ENCODE results near the gene KIF5A. TPM values are rescaled to one million over a fixed set of nuclear protein-coding genes. Genes with fewer than 3 reads are reported as not detected.

Gene KIF5A
- polyA plus RNA-seq, 1 of the 3 experiments (the other 2 are of a cell fraction): 6.2 TPM

GRCh38 chr12:57590864-57591781, 41.3 kb downstream of the KIF5A start, which contains the start of gene PIP4K2C:
Gene PIP4K2C (plus strand): TSS chr12:57591192. CDS start chr12:57591290, 98 bp downstream.
- peak within 1 kb of the TSS; percentile 67 for H3K9ac ChIP-seq
- ChIA-PET CTCF (interaction anchor here (0.9 to 7.0 kb wide), 13 partner anchors 9 to 145 kb away, joined by 3 to 85 read pairs (median 4); partner anchors contain the start of genes B4GALNT1 and OS9), POLR2A (interaction anchor here (1.1 to 2.7 kb wide), 7 partner anchors 9 to 153 kb away, joined by 3 to 21 read pairs (median 6); partner anchors contain the start of genes ARHGEF25 and TSPAN31)
- peak within 1 kb of the TSS; percentile 89 to 92 for H3K4me3 ChIP-seq (ENCODE audit: low read depth in 2 of 2, low read length in 1 of 2)
- peak within 1 kb of the TSS; percentile 92 for H3K4me2 ChIP-seq
- peaks cover 6 to 13% of the 10 kb centered on the region in 2 experiments for H3K36me3 ChIP-seq (replicated peaks in 1 of 2; ENCODE audit: control insufficient read depth in 1 of 2, insufficient read depth in 2 of 2, low read length in 1 of 2)
- peak; percentile 90 for DNase-seq
- H4K20me1 ChIP-seq (ENCODE audit: insufficient read depth): no peaks in the 10 kb centered on the region
- H3K9me2 ChIP-seq: no peaks in the 10 kb centered on the region
- no peaks in the 10 kb centered on the region for H3K27me3 ChIP-seq (ENCODE audit: insufficient read depth)
- peaks cover 8 to 14% of the 10 kb centered on the region in 2 experiments; a peak in 2 of 4 replicates for H3K4me1 ChIP-seq (ENCODE audit: control insufficient read depth in 1 of 2, insufficient read depth in 2 of 2, low read depth in 1 of 2, low read length in 1 of 2)
- H3K27ac ChIP-seq (ENCODE audit: low read depth in 2 of 2, low read length in 1 of 2): peak within 1 kb of the TSS; percentile 6 to 47; a peak in 2 of 4 replicates
- peaks cover 8% of the 10 kb centered on the region; the same call in 1 of the 2 replicates for H3K79me2 ChIP-seq (ENCODE audit: insufficient read depth)
- H3K9me3 ChIP-seq: no peaks in the 10 kb centered on the region
- peaks cover 3% of the 10 kb centered on the region for H3F3A ChIP-seq (replicated peaks; ENCODE audit: insufficient read depth)
- 3% methylated on average over 35 of the region's 69 CpGs for WGBS (ENCODE audit: low lambda C conversion rate)
- H2AFZ ChIP-seq (ENCODE audit: low read depth): peak within 1 kb of the TSS; percentile 82
- TF ChIP-seq YY1 (IDR thresholded peaks at IDR 0.05; ENCODE audit: low read depth) (no peak), MXI1 (IDR thresholded peaks at IDR 0.05; ENCODE audit: low read depth, low read length) (peak; percentile 86), SMC3 (IDR thresholded peaks at IDR 0.05; ENCODE audit: low read depth, low read length) (no peak), GABPA (IDR thresholded peaks at IDR 0.05; ENCODE audit: low read depth) (peak; percentile 57), RFX5 (IDR thresholded peaks at IDR 0.05; ENCODE audit: low read length) (no peak), TEAD4 (IDR thresholded peaks at IDR 0.05; ENCODE audit: borderline replicate concordance, insufficient read depth) (no peak), FOXM1 (IDR thresholded peaks at IDR 0.05; ENCODE audit: low read depth) (no peak), PBX3 (IDR thresholded peaks at IDR 0.05) (no peak), TCF12 (IDR thresholded peaks at IDR 0.05) (no peak), ELF1 (IDR thresholded peaks at IDR 0.05) (peak; percentile 87), EZH2phosphoT487 (IDR thresholded peaks at IDR 0.05; ENCODE audit: borderline replicate concordance, low read depth) (no peak), JUND (IDR thresholded peaks at IDR 0.05) (no peak), GATA2 (CRISPR knock-in tag; IDR thresholded peaks at IDR 0.05) (no peak), NRF1 (IDR thresholded peaks at IDR 0.05; ENCODE audit: low read depth, low read length) (no peak), SIN3A (IDR thresholded peaks at IDR 0.05; ENCODE audit: borderline replicate concordance, low read depth, low read length) (peak; percentile 67; the same call in 1 of the 2 replicates)
- TF ChIP-seq, protein P1, sequence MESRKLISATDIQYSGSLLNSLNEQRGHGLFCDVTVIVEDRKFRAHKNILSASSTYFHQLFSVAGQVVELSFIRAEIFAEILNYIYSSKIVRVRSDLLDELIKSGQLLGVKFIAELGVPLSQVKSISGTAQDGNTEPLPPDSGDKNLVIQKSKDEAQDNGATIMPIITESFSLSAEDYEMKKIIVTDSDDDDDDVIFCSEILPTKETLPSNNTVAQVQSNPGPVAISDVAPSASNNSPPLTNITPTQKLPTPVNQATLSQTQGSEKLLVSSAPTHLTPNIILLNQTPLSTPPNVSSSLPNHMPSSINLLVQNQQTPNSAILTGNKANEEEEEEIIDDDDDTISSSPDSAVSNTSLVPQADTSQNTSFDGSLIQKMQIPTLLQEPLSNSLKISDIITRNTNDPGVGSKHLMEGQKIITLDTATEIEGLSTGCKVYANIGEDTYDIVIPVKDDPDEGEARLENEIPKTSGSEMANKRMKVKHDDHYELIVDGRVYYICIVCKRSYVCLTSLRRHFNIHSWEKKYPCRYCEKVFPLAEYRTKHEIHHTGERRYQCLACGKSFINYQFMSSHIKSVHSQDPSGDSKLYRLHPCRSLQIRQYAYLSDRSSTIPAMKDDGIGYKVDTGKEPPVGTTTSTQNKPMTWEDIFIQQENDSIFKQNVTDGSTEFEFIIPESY (IDR thresholded peaks at IDR 0.05; ENCODE audit: borderline replicate concordance, low read depth): no peak
- TF ChIP-seq, protein P2, sequence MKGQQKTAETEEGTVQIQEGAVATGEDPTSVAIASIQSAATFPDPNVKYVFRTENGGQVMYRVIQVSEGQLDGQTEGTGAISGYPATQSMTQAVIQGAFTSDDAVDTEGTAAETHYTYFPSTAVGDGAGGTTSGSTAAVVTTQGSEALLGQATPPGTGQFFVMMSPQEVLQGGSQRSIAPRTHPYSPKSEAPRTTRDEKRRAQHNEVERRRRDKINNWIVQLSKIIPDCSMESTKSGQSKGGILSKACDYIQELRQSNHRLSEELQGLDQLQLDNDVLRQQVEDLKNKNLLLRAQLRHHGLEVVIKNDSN (IDR thresholded peaks at IDR 0.05; ENCODE audit: borderline replicate concordance, low read depth): peak; percentile 97
- TF ChIP-seq, protein P3, sequence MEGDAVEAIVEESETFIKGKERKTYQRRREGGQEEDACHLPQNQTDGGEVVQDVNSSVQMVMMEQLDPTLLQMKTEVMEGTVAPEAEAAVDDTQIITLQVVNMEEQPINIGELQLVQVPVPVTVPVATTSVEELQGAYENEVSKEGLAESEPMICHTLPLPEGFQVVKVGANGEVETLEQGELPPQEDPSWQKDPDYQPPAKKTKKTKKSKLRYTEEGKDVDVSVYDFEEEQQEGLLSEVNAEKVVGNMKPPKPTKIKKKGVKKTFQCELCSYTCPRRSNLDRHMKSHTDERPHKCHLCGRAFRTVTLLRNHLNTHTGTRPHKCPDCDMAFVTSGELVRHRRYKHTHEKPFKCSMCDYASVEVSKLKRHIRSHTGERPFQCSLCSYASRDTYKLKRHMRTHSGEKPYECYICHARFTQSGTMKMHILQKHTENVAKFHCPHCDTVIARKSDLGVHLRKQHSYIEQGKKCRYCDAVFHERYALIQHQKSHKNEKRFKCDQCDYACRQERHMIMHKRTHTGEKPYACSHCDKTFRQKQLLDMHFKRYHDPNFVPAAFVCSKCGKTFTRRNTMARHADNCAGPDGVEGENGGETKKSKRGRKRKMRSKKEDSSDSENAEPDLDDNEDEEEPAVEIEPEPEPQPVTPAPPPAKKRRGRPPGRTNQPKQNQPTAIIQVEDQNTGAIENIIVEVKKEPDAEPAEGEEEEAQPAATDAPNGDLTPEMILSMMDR (IDR thresholded peaks at IDR 0.05): no peak
- TF ChIP-seq, protein P4, sequence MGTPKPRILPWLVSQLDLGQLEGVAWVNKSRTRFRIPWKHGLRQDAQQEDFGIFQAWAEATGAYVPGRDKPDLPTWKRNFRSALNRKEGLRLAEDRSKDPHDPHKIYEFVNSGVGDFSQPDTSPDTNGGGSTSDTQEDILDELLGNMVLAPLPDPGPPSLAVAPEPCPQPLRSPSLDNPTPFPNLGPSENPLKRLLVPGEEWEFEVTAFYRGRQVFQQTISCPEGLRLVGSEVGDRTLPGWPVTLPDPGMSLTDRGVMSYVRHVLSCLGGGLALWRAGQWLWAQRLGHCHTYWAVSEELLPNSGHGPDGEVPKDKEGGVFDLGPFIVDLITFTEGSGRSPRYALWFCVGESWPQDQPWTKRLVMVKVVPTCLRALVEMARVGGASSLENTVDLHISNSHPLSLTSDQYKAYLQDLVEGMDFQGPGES (IDR thresholded peaks at IDR 0.05; ENCODE audit: low read depth, low read length): no peak
- TF ChIP-seq, protein P5, sequence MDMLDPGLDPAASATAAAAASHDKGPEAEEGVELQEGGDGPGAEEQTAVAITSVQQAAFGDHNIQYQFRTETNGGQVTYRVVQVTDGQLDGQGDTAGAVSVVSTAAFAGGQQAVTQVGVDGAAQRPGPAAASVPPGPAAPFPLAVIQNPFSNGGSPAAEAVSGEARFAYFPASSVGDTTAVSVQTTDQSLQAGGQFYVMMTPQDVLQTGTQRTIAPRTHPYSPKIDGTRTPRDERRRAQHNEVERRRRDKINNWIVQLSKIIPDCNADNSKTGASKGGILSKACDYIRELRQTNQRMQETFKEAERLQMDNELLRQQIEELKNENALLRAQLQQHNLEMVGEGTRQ (IDR thresholded peaks at IDR 0.05; ENCODE audit: borderline replicate concordance, low read depth, low read length): peak; percentile 73
- TF ChIP-seq, protein P6, sequence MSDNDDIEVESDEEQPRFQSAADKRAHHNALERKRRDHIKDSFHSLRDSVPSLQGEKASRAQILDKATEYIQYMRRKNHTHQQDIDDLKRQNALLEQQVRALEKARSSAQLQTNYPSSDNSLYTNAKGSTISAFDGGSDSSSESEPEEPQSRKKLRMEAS (IDR thresholded peaks at IDR 0.05; ENCODE audit: low read depth): peak; percentile 82
